Prostate gland (tissue), 2 donors: ENCODE results near the gene ZSCAN30.

Experiments
- CTCF ChIP-seq, 4 experiments: fragments of 200-600 bp in 2 of 4; fragments of 450-650 bp in 2 of 4; sonication (generic) in 2 of 4; IDR thresholded peaks; 1 replicate in 3 of 4; 2 replicates in 1 of 4; pipeline ENCODE4 v1.5.1; 2016 to 2019; ENCODE audit warnings: antibody characterized with exemption in 4 of 4, mild to moderate bottlenecking in 2 of 4, moderate library complexity in 2 of 4
- POLR2A ChIP-seq: fragments of 450-650 bp; IDR thresholded peaks from one replicate; pipeline ENCODE4 v1.6.1; 2016; ENCODE audit warnings: antibody characterized with exemption, mild to moderate bottlenecking

GRCh38 chr18:35245719-35246317 lies 44.2 kb downstream of the ZSCAN30 start:
- TF ChIP-seq POLR2A = no peak
- no peak for TF ChIP-seq CTCF (IDR thresholded peaks at IDR 0.05)
